OCI-LY7 (cell line): Measurements from ENCODE around the gene HRK. TPM values are rescaled to one million over a fixed set of nuclear protein-coding genes. Genes with fewer than 3 reads are reported as not detected.

ENCODE experiments used
- BruUV-seq: library from RNA; stranded (reverse); fragments of 400-500 nt; replicated peaks from 2 replicates; lab custom pipeline; 2021; lab: Mats Ljungman, UMichigan
- CTCF ChIA-PET: fragments of 300-600 bp; sonication (Branson Sonifier 250); formaldehyde crosslinking; loops from one replicate; lab custom pipeline; 2022; ENCODE audit warnings: antibody characterized with exemption; ENCODE audit not compliant: unreplicated experiment; lab: Charles Lee
- POLR2A ChIA-PET: fragments of 300-600 bp; sonication (Branson Sonifier 250); formaldehyde crosslinking; loops from one replicate; lab custom pipeline; 2022; ENCODE audit warnings: antibody characterized with exemption; lab: Charles Lee
- DNase-seq: peaks from one replicate; pipeline ENCODE4 v3.0.0-alpha.2; 2015; ENCODE audit warnings: low spot score
- H2AFZ ChIP-seq: fragments of 200-600 bp; sonication (generic), shearing (Covaris generic); 2 replicates; pipeline ENCODE4 v1.6.1; 2014; ENCODE audit warnings: mild to moderate bottlenecking, antibody characterized with exemption, low read length, moderate library complexity
- H3K27ac ChIP-seq: fragments of 200-600 bp; sonication (generic); 2 replicates; pipeline ENCODE4 v1.5.1; 2014; ENCODE audit warnings: mixed run types, low read depth, mild to moderate bottlenecking, moderate library complexity, low read length, inconsistent platforms; ENCODE audit not compliant: poor library complexity, severe bottlenecking
- H3K36me3 ChIP-seq: fragments of 200-600 bp; sonication (generic); 2 replicates; pipeline ENCODE4 v1.6.1; 2014; ENCODE audit warnings: mild to moderate bottlenecking, antibody characterized with exemption, low read length, moderate library complexity, mixed read lengths; ENCODE audit not compliant: insufficient read depth
- H3K4me1 ChIP-seq: fragments of 200-600 bp; sonication (generic); 2 replicates; pipeline ENCODE4 v1.5.1; 2014; ENCODE audit warnings: mild to moderate bottlenecking, low read length; ENCODE audit not compliant: insufficient read depth, poor library complexity, severe bottlenecking
- H3K4me2 ChIP-seq: fragments of 200-600 bp; sonication (generic); 2 replicates; pipeline ENCODE4 v1.6.1; 2014; ENCODE audit warnings: mild to moderate bottlenecking, low read length
- H3K4me3 ChIP-seq: fragments of 200-600 bp; sonication (generic); 2 replicates; pipeline ENCODE4 v1.5.1; 2014; ENCODE audit warnings: mild to moderate bottlenecking, low read depth, low read length; ENCODE audit not compliant: poor library complexity, severe bottlenecking
- H3K79me2 ChIP-seq: fragments of 200-600 bp; sonication (generic); 2 replicates; pipeline ENCODE4 v1.6.1; 2016; ENCODE audit warnings: low read depth, mild to moderate bottlenecking, low read length, moderate library complexity, mixed read lengths; ENCODE audit not compliant: insufficient read depth
- H3K9me2 ChIP-seq: fragments of 200-600 bp; sonication (generic); 2 replicates; pipeline ENCODE4 v1.6.1; 2016; ENCODE audit warnings: mild to moderate bottlenecking, low read length, mixed read lengths; ENCODE audit not compliant: insufficient read depth
- H3K9me3 ChIP-seq: fragments of 200-600 bp; sonication (generic); 2 replicates; pipeline ENCODE4 v1.6.1; 2014; ENCODE audit warnings: mild to moderate bottlenecking, mixed run types, low read length, mixed read lengths
- H4K20me1 ChIP-seq: fragments of 200-600 bp; sonication (generic); 2 replicates; pipeline ENCODE4 v1.6.1; 2014; ENCODE audit warnings: mild to moderate bottlenecking, antibody characterized with exemption, low read length, moderate library complexity, mixed read lengths; ENCODE audit not compliant: insufficient read depth
- EZH2phosphoT487 ChIP-seq: fragments of 200-600 bp; sonication (generic); IDR thresholded peaks from 2 replicates; pipeline ENCODE4 v1.6.1; 2018; ENCODE audit warnings: low read depth, borderline replicate concordance, mild to moderate bottlenecking, mixed run types, antibody characterized with exemption, low read length, moderate library complexity, mixed read lengths
- intact Hi-C: fragments of 100-400 bp; cut with micrococcal nuclease; formaldehyde crosslinking; loops from one replicate; pipeline ENCODE4 v1.10.0; 2022; ENCODE audit not compliant: unreplicated experiment
- total RNA-seq, 2 experiments: library from RNA; depleted of rRNA in 1 of 2; stranded (reverse); fragments of >200 nt in 1 of 2; shearing (Covaris generic) in 1 of 2; gene quantifications; 2 replicates each; pipeline ENCODE4 v1.2.3, GENCODE V29; 2014 to 2022
- TF ChIP-seq, protein P1 (sequence below): fragments of 200-600 bp; sonication (generic); conservative IDR thresholded peaks from 2 replicates; pipeline ENCODE4 v1.5.1; 2014; ENCODE audit warnings: mild to moderate bottlenecking, antibody characterized with exemption, low read length, moderate library complexity, mixed read lengths

The HRK gene
- total RNA-seq, 2 experiments from 2014 or later = 16.5 to 17.8 TPM

DNA sequence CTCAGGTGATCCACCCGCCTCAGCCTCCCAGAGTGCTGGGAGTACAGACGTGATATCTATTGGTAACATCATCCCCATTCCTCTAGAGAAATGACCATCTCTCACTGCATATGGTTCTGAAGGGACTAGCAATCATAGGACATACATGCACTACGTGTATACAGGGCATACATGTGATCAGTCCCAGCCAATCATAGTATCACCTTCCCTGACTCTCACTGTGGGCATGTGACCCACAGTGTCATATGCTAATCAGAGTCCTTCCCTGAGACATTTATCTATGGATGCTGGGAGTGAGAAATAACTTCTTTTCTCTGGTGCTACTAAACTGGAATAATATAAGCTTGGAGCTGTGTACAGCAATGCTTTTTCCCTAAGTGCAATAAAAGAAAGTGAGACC lies 17.4 kb upstream of the HRK start:
- BruUV-seq = no TSS peak
- TF ChIP-seq, protein P1, sequence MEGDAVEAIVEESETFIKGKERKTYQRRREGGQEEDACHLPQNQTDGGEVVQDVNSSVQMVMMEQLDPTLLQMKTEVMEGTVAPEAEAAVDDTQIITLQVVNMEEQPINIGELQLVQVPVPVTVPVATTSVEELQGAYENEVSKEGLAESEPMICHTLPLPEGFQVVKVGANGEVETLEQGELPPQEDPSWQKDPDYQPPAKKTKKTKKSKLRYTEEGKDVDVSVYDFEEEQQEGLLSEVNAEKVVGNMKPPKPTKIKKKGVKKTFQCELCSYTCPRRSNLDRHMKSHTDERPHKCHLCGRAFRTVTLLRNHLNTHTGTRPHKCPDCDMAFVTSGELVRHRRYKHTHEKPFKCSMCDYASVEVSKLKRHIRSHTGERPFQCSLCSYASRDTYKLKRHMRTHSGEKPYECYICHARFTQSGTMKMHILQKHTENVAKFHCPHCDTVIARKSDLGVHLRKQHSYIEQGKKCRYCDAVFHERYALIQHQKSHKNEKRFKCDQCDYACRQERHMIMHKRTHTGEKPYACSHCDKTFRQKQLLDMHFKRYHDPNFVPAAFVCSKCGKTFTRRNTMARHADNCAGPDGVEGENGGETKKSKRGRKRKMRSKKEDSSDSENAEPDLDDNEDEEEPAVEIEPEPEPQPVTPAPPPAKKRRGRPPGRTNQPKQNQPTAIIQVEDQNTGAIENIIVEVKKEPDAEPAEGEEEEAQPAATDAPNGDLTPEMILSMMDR = no peak
- TF ChIP-seq EZH2phosphoT487 = no peak
- intact Hi-C loops = no loop called here
- Histone ChIP-seq H2AFZ (no peak overlapping the region), H3K9me3 (no peaks in the 10 kb centered on the region), H3K79me2 (no peaks in the 10 kb centered on the region), H3K4me2 (no peak overlapping the region), H3K36me3 (no peaks in the 10 kb centered on the region), H3K4me3 (no peak overlapping the region), H4K20me1 (no peaks in the 10 kb centered on the region), H3K27ac (no peak overlapping the region), H3K9me2 (no peaks in the 10 kb centered on the region), H3K4me1 (no peaks in the 10 kb centered on the region)
- POLR2A ChIA-PET = interaction anchor here (0.6 to 1.7 kb wide), 6 partner anchors 14 to 71 kb away, joined by 3 to 5 read pairs (median 3); no protein-coding TSS in a partner anchor
- DNase-seq = no peak
- CTCF ChIA-PET = interaction anchor here (1.0 kb wide), 1 partner anchor 10 kb away, joined by 3 read pairs; no protein-coding TSS in a partner anchor

DNA sequence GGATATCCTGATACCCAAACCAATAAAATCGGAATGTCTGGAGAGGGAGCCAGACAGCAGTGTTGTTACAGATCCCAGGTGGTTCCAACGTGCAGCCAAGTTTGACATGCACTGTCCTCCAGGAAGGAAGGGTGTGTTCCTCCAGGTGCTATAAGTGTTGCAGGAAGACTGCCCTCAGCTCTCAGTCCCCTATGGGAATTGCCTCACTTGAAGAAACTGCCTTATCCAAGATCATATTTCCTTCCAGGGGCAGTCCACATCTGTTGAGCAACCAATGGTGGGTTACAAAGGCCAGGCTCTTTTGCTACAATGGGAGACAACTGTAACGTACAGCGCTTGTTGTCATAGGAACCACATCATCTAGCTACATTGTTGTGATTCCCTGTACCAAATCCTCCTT lies 16.2 kb upstream of the HRK start:
- no peak overlapping the region for H3K4me3 ChIP-seq
- H3K79me2 ChIP-seq = no peaks in the 10 kb centered on the region
- CTCF ChIA-PET = interaction anchor here (0.5 to 1.0 kb wide), 3 partner anchors 12 to 260 kb away, joined by 3 read pairs; no protein-coding TSS in a partner anchor
- H3K4me1 ChIP-seq = no peaks in the 10 kb centered on the region
- H3K36me3 ChIP-seq = no peaks in the 10 kb centered on the region
- H3K27ac ChIP-seq = no peak overlapping the region
- H3K4me2 ChIP-seq = no peak overlapping the region
- H2AFZ ChIP-seq = no peak overlapping the region
- POLR2A ChIA-PET = interaction anchor here (0.6 to 1.7 kb wide), 6 partner anchors 12 to 171 kb away, joined by 3 to 7 read pairs (median 3); no protein-coding TSS in a partner anchor
- no TSS peak for BruUV-seq
- no peaks in the 10 kb centered on the region for H3K9me3 ChIP-seq
- DNase-seq = no peak
- intact Hi-C loops = no loop called here
- H3K9me2 ChIP-seq = no peaks in the 10 kb centered on the region
- no peaks in the 10 kb centered on the region for H4K20me1 ChIP-seq
- TF ChIP-seq EZH2phosphoT487 = no peak
- TF ChIP-seq, protein P1 = no peak

DNA sequence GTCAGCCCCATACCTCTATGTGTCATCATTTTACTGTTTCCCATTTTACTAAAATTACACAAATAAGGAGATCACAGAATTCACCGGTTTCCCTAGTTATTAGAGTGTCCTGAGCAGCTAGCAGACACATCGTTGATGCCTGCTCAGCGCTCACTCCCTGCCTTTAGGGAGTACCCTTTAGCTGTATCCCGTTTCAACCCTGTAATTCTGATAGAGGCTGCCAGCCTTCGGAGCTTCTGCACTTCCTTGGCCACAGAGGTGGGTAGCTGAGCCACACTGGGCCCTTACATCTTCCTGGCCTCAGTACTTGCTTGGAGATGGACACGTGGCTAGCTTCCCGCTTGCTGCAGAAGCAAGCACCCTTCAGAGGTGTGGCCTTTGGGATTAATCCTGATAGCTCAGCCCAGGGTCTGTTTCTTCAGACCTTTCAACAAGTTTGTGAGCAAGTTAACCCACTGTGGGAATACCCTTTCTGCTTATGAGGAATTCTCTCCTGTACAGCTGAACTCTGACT lies 15.2 kb upstream of the HRK start:
- ChIA-PET CTCF (no interaction called here), POLR2A (interaction anchor here (0.7 to 1.2 kb wide), 2 partner anchors 115 to 252 kb away, joined by 3 to 7 read pairs; no protein-coding TSS in a partner anchor)

More for the DNA sequence above, 15.2 kb upstream of the HRK start:
- Histone ChIP-seq H3K9me2 (no peaks in the 10 kb centered on the region), H3K9me3 (no peaks in the 10 kb centered on the region), H3K27ac (no peak overlapping the region), H3K79me2 (no peaks in the 10 kb centered on the region), H3K36me3 (no peaks in the 10 kb centered on the region), H3K4me2 (no peak overlapping the region), H3K4me3 (no peak overlapping the region), H3K4me1 (no peaks in the 10 kb centered on the region), H4K20me1 (no peaks in the 10 kb centered on the region), H2AFZ (no peak overlapping the region)
- intact Hi-C loops = no loop called here
- DNase-seq = no peak
- no TSS peak for BruUV-seq
- no peak for TF ChIP-seq EZH2phosphoT487
- TF ChIP-seq, protein P1 = no peak
